22Rv1 (cell line): ENCODE measurements around the gene NDUFA13.

Experiments
- CTCF ChIP-seq: fragments of 450-650 bp; IDR thresholded peaks from 2 replicates; pipeline ENCODE4 v1.5.1; 2017; ENCODE audit warnings: mild to moderate bottlenecking
- ZFX ChIP-seq: fragments of 450-650 bp; IDR thresholded peaks from 2 replicates; pipeline ENCODE4 v1.6.1; 2017; ENCODE audit warnings: antibody characterized with exemption, borderline replicate concordance

- TF ChIP-seq CTCF (peak; percentile 14; the same call in 1 of the 2 replicates), ZFX (no peak)
These were observed at the start of gene NDUFA13 for GRCh38 chr19:19515642-19516519.
